GM23338 (cell line): ENCODE data around the gene NTNG2. TPM values are rescaled to one million over a fixed set of nuclear protein-coding genes. Genes with fewer than 3 reads are reported as not detected.

ENCODE experiments used
- ATAC-seq: fragments of 200-7000 bp; cut with Tn5 transposase; 3 replicates; pipeline ENCODE4 v1.9.1; 2020
- DNase-seq: peaks from one replicate; pipeline ENCODE4 v3.0.0-alpha.2; 2015; ENCODE audit warnings: low spot score
- H2AFZ ChIP-seq: fragments of 200-600 bp; sonication (generic); 2 replicates; pipeline ENCODE4 v1.8.0; 2016; ENCODE audit warnings: antibody characterized with exemption, mild to moderate bottlenecking, moderate library complexity
- H3F3A ChIP-seq: fragments of 200-600 bp; sonication (generic); replicated peaks from 2 replicates; pipeline ENCODE4 v1.8.0; 2017; ENCODE audit warnings: antibody characterized with exemption, mixed run types, low read depth
- H3K27ac ChIP-seq: fragments of 200-600 bp; sonication (generic); 2 replicates; pipeline ENCODE4 v1.6.1; 2016; ENCODE audit warnings: low read depth
- H3K27me3 ChIP-seq: fragments of 200-600 bp; sonication (generic); 2 replicates; pipeline ENCODE4 v1.8.0; 2016; ENCODE audit warnings: mild to moderate bottlenecking, mixed run types, moderate library complexity; ENCODE audit not compliant: insufficient read depth
- H3K36me3 ChIP-seq: fragments of 200-600 bp; sonication (generic); 2 replicates; pipeline ENCODE4 v1.8.0; 2016; ENCODE audit warnings: mild to moderate bottlenecking; ENCODE audit not compliant: insufficient read depth
- H3K4me1 ChIP-seq: fragments of 200-600 bp; sonication (generic); 2 replicates; pipeline ENCODE4 v1.8.0; 2016; ENCODE audit warnings: mild to moderate bottlenecking, moderate library complexity; ENCODE audit not compliant: insufficient read depth
- H3K4me2 ChIP-seq: fragments of 200-600 bp; sonication (generic); 2 replicates; pipeline ENCODE4 v1.7.1; 2017; ENCODE audit warnings: mixed run types
- H3K4me3 ChIP-seq: fragments of 200-600 bp; sonication (generic); 2 replicates; pipeline ENCODE4 v1.6.1; 2016; ENCODE audit warnings: mixed run types
- H3K79me2 ChIP-seq: fragments of 200-600 bp; sonication (generic); replicated peaks from 2 replicates; pipeline ENCODE4 v1.8.0; 2017; ENCODE audit warnings: mild to moderate bottlenecking; ENCODE audit not compliant: insufficient read depth
- H3K9me2 ChIP-seq: fragments of 200-600 bp; sonication (generic); 2 replicates; pipeline ENCODE4 v1.8.0; 2017; ENCODE audit not compliant: insufficient read depth
- H4K20me1 ChIP-seq: fragments of 200-600 bp; sonication (generic); replicated peaks from 2 replicates; pipeline ENCODE4 v1.8.0; 2017; ENCODE audit warnings: mild to moderate bottlenecking; ENCODE audit not compliant: insufficient read depth
- H3K27ac Mint-ChIP-seq: 2 replicates; pipeline ENCODE4 v1.8.0; 2020; ENCODE audit warnings: inconsistent platforms, mild to moderate bottlenecking, moderate library complexity, mixed read lengths
- H3K27me3 Mint-ChIP-seq: 3 replicates; pipeline ENCODE4 v1.8.0; 2022; ENCODE audit warnings: low read depth, mild to moderate bottlenecking, moderate library complexity, mixed read lengths, inconsistent platforms; ENCODE audit not compliant: insufficient read depth, poor library complexity
- H3K36me3 Mint-ChIP-seq: 3 replicates; pipeline ENCODE4 v1.8.0; 2021; ENCODE audit warnings: low read depth, mild to moderate bottlenecking, inconsistent platforms, moderate library complexity, mixed read lengths
- H3K4me1 Mint-ChIP-seq: 3 replicates; pipeline ENCODE4 v1.8.0; 2020; ENCODE audit warnings: mild to moderate bottlenecking, inconsistent platforms, mixed read lengths
- H3K4me3 Mint-ChIP-seq: 3 replicates; pipeline ENCODE4 v1.8.0; 2021; ENCODE audit warnings: moderate library complexity, mild to moderate bottlenecking, inconsistent platforms, mixed read lengths
- H3K9me3 Mint-ChIP-seq: 3 replicates; pipeline ENCODE4 v1.8.0; 2020; ENCODE audit warnings: moderate library complexity, mild to moderate bottlenecking, inconsistent platforms, mixed read lengths
- CTCF ChIP-seq, 2 experiments: fragments of 200-600 bp in 1 of 2; sonication (generic) in 1 of 2; conservative IDR thresholded peaks; 2 replicates each; pipeline versions ENCODE4 v1.5.1 to v1.6.1; 2016 to 2017; ENCODE audit warnings: antibody characterized with exemption in 2 of 2, low read depth in 2 of 2, mild to moderate bottlenecking in 2 of 2, moderate library complexity in 1 of 2
- ETS1 ChIP-seq: IDR thresholded peaks from 2 replicates; pipeline ENCODE4 v1.6.1; 2016; ENCODE audit warnings: antibody characterized with exemption
- EZH2 ChIP-seq: fragments of 200-600 bp; sonication (generic); IDR thresholded peaks from one replicate; pipeline ENCODE4 v1.8.0; 2017; ENCODE audit warnings: antibody characterized with exemption, mild to moderate bottlenecking, low read depth; ENCODE audit not compliant: unreplicated experiment
- EZH2phosphoT487 ChIP-seq: fragments of 200-600 bp; sonication (generic); IDR thresholded peaks from one replicate; pipeline ENCODE4 v1.8.1; 2018; ENCODE audit warnings: antibody characterized with exemption; ENCODE audit not compliant: unreplicated experiment
- NANOG ChIP-seq: IDR thresholded peaks from 2 replicates; pipeline ENCODE4 v1.6.1; 2016; ENCODE audit warnings: antibody characterized with exemption, borderline replicate concordance
- STAT1 ChIP-seq: IDR thresholded peaks from one replicate; pipeline ENCODE4 v1.6.1; 2016; ENCODE audit warnings: antibody characterized with exemption; ENCODE audit not compliant: unreplicated experiment
- ZNF114 ChIP-seq: fragments of 250-450 bp; sonication (Bioruptor Pico); IDR thresholded peaks from 2 replicates; pipeline ENCODE4 v1.5.0; 2020; ENCODE audit warnings: mild to moderate bottlenecking, moderate library complexity
- ZNF331 ChIP-seq: fragments of 250-450 bp; sonication (Bioruptor Pico); IDR thresholded peaks from 2 replicates; pipeline ENCODE4 v1.5.0; 2020; ENCODE audit warnings: low read depth, mild to moderate bottlenecking, moderate library complexity
- ZNF462 ChIP-seq: fragments of 250-450 bp; sonication (Bioruptor Pico); IDR thresholded peaks from 2 replicates; pipeline ENCODE4 v1.5.0; 2020; ENCODE audit warnings: mild to moderate bottlenecking, moderate library complexity
- polyA plus RNA-seq: library from polyadenylated mRNA; unstranded; fragments of >200 nt; fragmentation: Nextera tagmentation; extraction: Ambion mirVana; gene quantifications from 2 replicates; pipeline ENCODE4 v1.2.1, GENCODE V29; 2016
- total RNA-seq: library from RNA; depleted of rRNA; stranded (reverse); fragments of >200 nt; shearing (Covaris generic); gene quantifications from 2 replicates; pipeline ENCODE4 v1.2.3, GENCODE V29; 2014
- TF ChIP-seq, protein P1 (sequence below): IDR thresholded peaks from one replicate; pipeline ENCODE4 v1.6.1; 2018; ENCODE audit warnings: antibody characterized with exemption; ENCODE audit not compliant: unreplicated experiment

NTNG2 gene
- total and polyA plus RNA-seq, 2 experiments from 2014 or later = 0.99 to 1.7 TPM

DNA sequence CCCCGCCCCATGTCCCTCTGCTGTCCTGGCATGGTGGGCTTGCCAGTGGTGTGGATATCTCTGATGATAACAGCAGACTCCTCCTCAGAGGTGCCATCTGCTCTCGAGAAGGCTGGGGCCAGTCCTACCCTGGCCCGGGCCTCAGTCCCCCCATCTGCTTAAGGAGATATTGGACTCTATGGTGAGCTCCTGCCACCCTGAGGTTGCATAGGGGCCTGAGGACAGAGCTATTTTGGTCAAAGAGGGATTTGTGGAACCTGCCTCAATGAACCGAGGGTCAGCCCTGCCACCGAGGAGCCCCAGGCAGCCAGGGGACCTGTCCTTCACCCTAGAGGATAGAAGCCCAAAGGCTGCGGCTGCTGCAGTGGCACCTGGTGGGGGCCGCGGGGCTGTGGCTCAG is 32.6 kb downstream of the NTNG2 start (continued):
- TF ChIP-seq ZNF331 (CRISPR knock-in tag) = no peak
- 0 out of 4 replicates have a peak, but pooled peaks of 1 of the 2 experiments have one; percentile 6 for TF ChIP-seq CTCF (conservative IDR thresholded peaks at IDR 0.05; ENCODE audit: low read depth in 2 of 2)
- no peak for TF ChIP-seq ETS1
- TF ChIP-seq EZH2phosphoT487 = no peak
- no peak for TF ChIP-seq EZH2
- TF ChIP-seq, protein P1, sequence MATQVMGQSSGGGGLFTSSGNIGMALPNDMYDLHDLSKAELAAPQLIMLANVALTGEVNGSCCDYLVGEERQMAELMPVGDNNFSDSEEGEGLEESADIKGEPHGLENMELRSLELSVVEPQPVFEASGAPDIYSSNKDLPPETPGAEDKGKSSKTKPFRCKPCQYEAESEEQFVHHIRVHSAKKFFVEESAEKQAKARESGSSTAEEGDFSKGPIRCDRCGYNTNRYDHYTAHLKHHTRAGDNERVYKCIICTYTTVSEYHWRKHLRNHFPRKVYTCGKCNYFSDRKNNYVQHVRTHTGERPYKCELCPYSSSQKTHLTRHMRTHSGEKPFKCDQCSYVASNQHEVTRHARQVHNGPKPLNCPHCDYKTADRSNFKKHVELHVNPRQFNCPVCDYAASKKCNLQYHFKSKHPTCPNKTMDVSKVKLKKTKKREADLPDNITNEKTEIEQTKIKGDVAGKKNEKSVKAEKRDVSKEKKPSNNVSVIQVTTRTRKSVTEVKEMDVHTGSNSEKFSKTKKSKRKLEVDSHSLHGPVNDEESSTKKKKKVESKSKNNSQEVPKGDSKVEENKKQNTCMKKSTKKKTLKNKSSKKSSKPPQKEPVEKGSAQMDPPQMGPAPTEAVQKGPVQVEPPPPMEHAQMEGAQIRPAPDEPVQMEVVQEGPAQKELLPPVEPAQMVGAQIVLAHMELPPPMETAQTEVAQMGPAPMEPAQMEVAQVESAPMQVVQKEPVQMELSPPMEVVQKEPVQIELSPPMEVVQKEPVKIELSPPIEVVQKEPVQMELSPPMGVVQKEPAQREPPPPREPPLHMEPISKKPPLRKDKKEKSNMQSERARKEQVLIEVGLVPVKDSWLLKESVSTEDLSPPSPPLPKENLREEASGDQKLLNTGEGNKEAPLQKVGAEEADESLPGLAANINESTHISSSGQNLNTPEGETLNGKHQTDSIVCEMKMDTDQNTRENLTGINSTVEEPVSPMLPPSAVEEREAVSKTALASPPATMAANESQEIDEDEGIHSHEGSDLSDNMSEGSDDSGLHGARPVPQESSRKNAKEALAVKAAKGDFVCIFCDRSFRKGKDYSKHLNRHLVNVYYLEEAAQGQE = no peak

DNA sequence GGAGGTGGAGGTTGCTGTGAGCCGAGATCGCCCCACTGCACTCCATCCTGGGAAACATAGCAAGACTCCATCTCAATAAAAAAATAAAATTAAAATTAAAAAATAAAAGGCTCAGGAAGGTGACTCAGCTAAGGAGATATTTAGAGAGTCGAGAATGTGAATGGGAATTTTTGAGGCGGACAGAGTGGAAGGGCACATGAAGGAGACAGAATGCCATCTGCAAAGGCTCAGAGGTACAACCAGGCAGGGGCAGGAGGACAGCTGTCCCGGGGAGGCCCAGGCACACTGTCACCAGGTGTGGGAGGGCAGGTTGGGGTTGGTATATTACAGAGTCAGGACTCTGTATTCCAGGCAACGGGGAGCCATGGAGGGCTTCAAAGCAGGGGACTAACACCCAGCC is 35.5 kb downstream of the NTNG2 start:
- no peaks in the 10 kb centered on the region for H3K36me3 ChIP-seq
- no peaks in the 10 kb centered on the region for H3K36me3 Mint-ChIP-seq
- no peaks in the 10 kb centered on the region for H3K27me3 ChIP-seq
- no peak overlapping the region for H2AFZ ChIP-seq
- no peaks in the 10 kb centered on the region for H3K79me2 ChIP-seq
- no peak for ATAC-seq
- no peaks in the 10 kb centered on the region for H3K27me3 Mint-ChIP-seq
- H3K9me3 Mint-ChIP-seq = 0 out of 3 replicates have a peak, but pooled peaks cover 9% of the 10 kb centered on the region
- no peaks in the 10 kb centered on the region for H3K9me2 ChIP-seq
- H3K4me3 Mint-ChIP-seq = no peak overlapping the region
- no peak for DNase-seq
- H3K4me2 ChIP-seq = no peak overlapping the region
- no peaks in the 10 kb centered on the region for H3F3A ChIP-seq
- no peak overlapping the region for H3K27ac Mint-ChIP-seq
- peaks cover 3% of the 10 kb centered on the region; the same call in 1 of the 3 replicates for H3K4me1 Mint-ChIP-seq
- no peak overlapping the region for H3K27ac ChIP-seq
- no peak overlapping the region for H3K4me3 ChIP-seq
- no peaks in the 10 kb centered on the region for H3K4me1 ChIP-seq
- no peaks in the 10 kb centered on the region for H4K20me1 ChIP-seq
- TF ChIP-seq ZNF114 (no peak), STAT1 (no peak), ZNF462 (CRISPR knock-in tag) (no peak), NANOG (no peak), CTCF (conservative IDR thresholded peaks at IDR 0.05; ENCODE audit: low read depth in 2 of 2) (no peak)
